AG20443 (cell line): ENCODE data around the gene HOXC13.

Experiments used
- DNase-seq: peaks from one replicate; pipeline ENCODE4 v3.0.0; 2012; ENCODE audit warnings: low spot score, mixed read lengths

The HOXC13 gene

GRCh38 chr12:53955036-53955775, 16.6 kb downstream of the HOXC13 start:
- DNase-seq: no peak

DNA sequence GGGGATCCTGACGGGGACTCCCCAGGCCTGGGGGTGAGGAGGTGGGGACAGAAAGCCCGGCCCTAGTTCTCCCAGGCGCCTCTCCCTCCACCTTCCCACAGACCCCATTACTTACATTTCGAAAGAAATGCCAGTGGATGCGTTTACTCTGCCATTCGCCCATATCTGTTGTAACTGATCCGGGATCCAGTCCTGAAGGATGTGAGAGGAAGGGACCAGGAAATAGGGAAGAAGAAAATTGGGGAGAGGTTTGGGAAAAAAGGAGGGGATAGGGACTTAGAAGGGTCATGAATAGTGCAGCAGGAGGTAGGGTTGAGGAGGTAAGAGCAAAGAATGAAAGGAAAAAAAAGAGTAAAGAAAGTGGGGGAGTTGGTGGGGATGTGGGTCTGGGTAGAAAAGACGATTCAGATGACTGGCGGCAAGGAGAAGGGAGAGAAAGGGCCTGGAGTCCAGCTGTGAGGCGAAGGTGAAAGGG, 17.2 kb downstream of the HOXC13 start:
- DNase-seq: no peak

DNA sequence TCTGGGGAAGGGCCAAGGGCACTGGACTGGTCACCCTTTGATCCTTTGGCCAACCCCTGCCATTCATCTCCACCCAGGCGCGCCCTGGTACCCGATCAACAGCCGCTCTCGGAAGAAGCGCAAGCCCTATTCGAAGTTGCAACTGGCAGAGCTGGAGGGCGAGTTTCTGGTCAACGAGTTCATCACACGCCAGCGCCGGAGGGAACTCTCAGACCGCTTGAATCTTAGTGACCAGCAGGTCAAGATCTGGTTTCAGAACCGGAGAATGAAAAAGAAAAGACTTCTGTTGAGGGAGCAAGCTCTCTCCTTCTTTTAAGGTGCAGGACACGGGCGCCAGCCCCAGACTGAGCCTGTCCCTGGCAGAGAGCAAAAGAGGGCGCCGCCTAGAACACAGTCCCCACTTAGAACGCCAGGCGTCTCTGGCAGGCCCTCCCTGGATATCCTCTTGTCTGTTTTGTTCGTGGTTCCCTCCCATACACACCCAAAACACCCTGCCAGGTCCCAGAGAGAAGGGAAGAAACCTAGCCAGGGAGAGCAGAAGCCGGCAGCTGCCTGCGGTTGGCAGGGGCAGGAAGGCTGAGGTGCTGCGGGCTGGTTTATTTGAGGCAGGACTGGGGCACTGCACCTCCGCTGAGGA, 17.7 kb downstream of the HOXC13 start:
- no peak for DNase-seq

GRCh38 chr12:53956914-53957536, 18.4 kb downstream of the HOXC13 start:
- DNase-seq: no peak

- no peak for DNase-seq
Measured at GRCh38 chr12:53958128-53958527, 19.5 kb downstream of the HOXC13 start.

- no peak for DNase-seq
Measured at GRCh38 chr12:53959314-53959713, 20.7 kb downstream of the HOXC13 start.

- no peak for DNase-seq
Measured at GRCh38 chr12:53960187-53961024, 21.8 kb downstream of the HOXC13 start.

- DNase-seq: peak; percentile 52
Measured at GRCh38 chr12:53961025-53961761, 22.6 kb downstream of the HOXC13 start.

DNA sequence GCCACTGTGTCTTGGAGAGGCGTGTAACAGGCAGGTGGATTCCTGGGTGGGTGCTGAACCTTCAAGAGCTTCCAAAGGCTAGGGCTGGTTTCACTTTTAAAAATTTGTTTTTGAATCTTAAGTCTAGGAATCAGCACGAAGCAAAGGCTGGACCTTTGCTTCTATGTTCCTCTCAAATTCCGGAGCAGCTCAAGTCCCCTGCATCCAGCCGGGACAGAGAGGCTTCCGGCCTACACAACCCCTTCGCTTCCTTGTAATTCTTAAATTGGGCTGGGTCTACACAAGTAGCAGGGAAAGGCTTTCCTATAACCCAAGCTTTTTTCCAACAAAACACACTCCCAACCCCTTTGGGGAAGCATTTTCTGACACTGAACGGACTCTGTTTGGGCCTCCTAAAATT, 24.4 kb downstream of the HOXC13 start:
- no peak for DNase-seq

GRCh38 chr12:53963434-53964314, 25.0 kb downstream of the HOXC13 start:
- no peak for DNase-seq

- no peak for DNase-seq
Measured at GRCh38 chr12:53964315-53964713, 25.7 kb downstream of the HOXC13 start.

DNA sequence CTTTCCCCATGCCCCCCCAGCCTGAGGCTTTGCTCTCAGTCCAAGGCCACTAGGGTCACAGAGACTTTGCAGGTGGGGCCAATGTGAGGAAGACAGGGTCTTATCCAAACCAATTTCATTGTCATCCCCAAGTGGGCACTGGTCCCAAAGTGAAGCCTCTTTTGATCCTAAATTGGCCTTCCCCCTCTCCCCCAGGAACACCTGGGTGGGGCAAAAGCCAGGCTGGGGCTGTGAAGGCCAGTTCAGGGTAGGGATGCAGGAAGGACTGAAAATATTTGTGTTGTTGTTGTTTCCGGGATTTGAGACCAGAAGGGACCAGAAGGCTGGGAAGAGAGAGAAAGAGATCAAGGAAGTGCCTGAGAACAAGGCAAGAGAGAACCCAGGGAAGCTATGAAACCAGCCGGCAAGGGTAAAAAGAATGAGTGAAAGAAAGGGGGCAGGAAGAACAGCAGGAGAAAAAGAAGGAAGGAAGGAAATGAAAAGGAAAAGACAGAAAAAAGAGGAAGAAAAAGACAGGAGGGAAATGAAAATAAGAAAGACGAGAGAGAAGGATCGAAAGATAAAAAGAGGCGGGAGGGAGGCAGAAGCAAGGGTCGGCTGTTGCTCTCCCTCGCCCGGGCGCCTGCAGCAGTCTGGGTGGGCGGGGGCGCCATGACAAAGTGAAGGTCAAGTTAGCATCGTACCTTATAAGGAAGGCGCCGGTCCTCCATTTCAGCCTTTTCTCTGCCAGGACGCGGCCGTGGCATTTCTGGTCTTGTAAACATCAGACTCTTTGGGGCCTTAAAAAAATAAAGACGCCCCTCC, 26.9 kb downstream of the HOXC13 start:
- DNase-seq: no peak

DNA sequence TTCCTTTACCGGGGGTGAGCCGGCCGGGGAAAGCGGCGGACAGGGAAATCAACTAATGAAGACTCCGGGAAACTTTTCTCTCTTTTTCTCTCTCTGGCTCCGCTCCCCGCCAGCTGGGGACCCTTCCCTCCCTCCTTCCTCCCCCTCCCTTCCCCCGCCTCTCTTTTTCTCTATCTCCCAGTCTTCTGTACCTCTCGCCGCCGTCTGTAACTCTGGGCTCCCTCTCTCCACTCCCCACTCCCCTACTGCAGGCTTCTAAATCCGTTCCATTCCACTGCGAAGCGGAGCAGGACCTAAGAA, 27.4 kb downstream of the HOXC13 start:
- no peak for DNase-seq

DNA sequence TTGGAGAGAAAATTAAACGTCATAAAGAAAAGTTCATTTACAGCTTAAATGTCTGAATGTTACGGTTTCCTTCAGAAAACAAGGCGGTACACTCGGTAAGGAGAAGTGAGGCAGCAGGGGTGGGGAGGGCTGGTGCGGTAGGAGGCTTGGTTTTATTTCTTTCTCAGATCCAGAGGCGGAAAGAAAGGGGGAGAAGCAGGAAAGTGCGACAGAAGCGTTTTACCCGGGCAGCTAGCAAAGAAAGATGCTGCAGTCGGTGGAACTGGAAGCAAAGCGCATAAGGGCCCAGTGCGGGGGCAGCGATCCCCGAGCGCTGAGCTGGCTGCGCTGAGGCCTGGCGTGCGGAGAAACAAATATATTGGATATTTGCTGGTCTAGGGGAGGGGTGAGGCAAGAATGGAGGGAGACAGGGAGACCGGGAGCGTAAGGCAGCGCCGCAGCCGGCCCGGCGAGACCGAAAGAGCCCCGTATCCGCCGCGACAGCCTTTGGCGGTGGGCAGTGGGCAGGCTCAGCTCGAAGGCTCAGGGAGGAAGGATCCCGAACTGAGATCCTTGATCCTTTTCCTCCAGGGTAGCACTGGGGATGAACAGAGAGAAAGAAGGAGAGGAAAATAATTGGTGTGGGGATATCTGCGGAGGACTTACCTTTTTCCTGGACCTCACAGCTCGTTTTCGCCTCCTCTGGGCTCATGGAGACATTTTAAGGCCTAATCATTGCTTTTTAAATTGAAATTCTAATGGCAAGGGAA, 27.9 kb downstream of the HOXC13 start:
- no peak for DNase-seq

- no peak for DNase-seq
Measured at GRCh38 chr12:53967421-53967925, 28.8 kb downstream of the HOXC13 start.

DNA sequence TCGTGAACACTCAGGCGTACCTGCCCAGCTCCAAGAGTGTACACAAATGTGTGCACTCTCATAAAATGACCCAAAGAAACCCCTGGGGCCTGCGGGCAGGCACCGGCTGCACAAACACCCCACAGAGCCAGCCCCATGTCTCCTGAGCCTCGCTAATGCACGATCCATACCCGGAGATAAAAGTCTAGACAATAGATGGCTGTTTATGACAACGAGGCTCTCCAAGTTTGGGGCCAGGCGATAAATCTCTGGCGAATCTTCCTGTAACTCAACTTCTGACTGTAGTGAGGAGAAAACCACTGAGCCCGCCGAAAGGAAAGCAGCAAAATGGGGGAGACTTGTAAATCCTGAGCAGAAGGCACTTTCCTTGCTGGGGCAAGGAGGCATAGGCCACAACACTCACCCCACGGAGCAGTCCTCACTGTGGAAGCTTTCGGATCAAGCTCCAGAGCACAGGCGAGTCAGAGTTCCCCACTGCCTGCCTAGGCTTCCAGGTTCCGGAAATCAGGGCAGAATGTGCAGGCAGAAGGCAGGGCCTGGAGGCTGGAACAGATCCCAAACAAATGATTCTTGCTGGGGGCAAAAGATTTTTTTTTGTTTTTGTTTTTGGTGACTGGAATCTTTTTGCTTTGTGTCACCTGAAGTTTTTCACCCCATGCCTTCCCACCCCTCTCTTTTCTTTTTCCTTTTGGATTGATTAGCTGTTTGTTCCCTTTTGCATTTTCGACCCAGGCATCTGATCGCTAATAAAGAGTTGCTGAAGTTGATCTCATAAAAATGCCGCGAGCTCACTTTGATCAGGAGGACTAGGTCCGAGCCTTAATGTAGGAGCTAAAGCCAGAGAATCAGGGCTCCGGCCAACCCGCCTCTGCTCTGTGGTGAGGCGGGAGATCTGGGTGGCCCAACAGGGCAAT, 29.8 kb downstream of the HOXC13 start:
- DNase-seq: no peak

DNA sequence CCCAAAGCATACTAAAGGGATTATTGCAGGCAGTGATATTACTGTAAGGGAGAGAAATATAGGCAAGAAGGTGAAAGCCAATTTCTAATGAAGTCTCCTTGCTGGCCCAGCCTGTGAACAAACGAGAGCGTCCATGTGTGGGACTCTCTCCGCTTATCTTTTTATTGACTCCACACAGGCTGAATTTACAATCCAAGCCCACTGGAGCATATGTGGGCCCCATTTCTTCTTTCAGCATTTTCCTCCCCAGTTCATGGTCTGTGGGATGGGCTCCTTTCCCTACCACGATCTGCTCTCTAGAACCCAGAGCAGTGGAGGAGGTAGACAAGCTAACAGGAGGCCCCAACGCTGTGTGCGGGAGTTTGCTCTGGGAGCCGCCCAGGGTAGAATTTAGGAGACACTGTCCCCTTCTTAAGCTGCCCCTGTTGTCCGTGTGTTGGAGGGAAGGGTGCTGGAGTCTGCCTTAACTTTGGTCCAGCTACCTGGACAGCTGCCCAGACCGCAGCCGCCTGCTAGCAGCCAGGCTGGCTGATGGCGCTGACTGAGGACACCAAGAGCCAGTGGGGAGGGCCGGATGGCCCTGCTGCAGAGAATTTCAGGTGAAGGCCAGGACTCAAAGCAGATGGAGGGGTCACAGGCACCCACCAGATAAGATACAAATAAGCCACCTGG, 31.1 kb downstream of the HOXC13 start:
- DNase-seq: no peak
